Pancreas (tissue), 10 donors: ENCODE results near the gene SPACA6. TPM values are rescaled to one million over a fixed set of nuclear protein-coding genes. Genes with fewer than 3 reads are reported as not detected.

Source experiments
- ATAC-seq, 4 donors: fragments of 200-7000 bp; cut with Tn5 transposase; one replicate each; pipeline versions ENCODE4 v1.8.0 to v1.9.1; 2020; ENCODE audit warnings: mild to moderate bottlenecking in 4 of 4, moderate library complexity in 4 of 4
- DNase-seq, 6 donors: peaks; one replicate each; pipeline ENCODE4 v3.0.0-alpha.2; 2020
- FAIRE-seq: peaks from 2 replicates; lab custom pipeline; 2012; peaks lifted over from hg19 to GRCh38; lab: Jason Lieb, UNC
- H3K27ac ChIP-seq, 4 donors: fragments of 200-600 bp; sonication (generic); 1 replicate in 3 of 4; 2 replicates in 1 of 4; pipeline versions ENCODE4 v1.5.0 to v1.8.0; 2020
- H3K27me3 ChIP-seq, 4 donors: fragments of 200-600 bp; one replicate each; pipeline ENCODE4 v1.8.0; 2021
- H3K36me3 ChIP-seq, 3 donors: fragments of 200-600 bp; sonication (generic) in 1 of 3; one replicate each; pipeline versions ENCODE4 v1.5.0 to v1.8.0; 2020 to 2021
- H3K4me1 ChIP-seq, 3 donors: fragments of 200-600 bp; one replicate each; pipeline ENCODE4 v1.8.0; 2021
- H3K4me3 ChIP-seq, 4 donors: fragments of 200-600 bp; sonication (generic) in 2 of 4; one replicate each; pipeline versions ENCODE4 v1.5.0 to v1.8.0; 2020 to 2021
- H3K9me3 ChIP-seq, 4 donors: fragments of 200-600 bp; one replicate each; pipeline ENCODE4 v1.8.0; 2021
- WGBS, 2 donors: extraction: QIAGEN DNeasy Blood & Tissue Kit; methylation state at CpG; one replicate each; pipeline ENCODE4 v1.1.7; 2013; 5-methylcytosine and 5-hydroxymethylcytosine counted together
- intact Hi-C, 3 donors: fragments of 100-400 bp; cut with DNase I; formaldehyde crosslinking; loops; one replicate each; pipeline versions ENCODE4 v1.11.1 to v1.14.2; 2022
- polyA plus RNA-seq, 2 donors: library from polyadenylated mRNA; stranded (reverse); fragments of 200-250 nt; gene quantifications; one replicate each; pipeline ENCODE4 v1.2.3, GENCODE V29; 2013
- total RNA-seq, 6 donors: library from RNA; stranded (reverse); fragmentation: NEBNext Ultra II Directional in 4 of 6; extraction: Animal tissue kit (Norgen Biotek cat#: 25700) in 4 of 6; gene quantifications; one replicate each; pipeline versions ENCODE4 v1.2.1 to v1.2.4, GENCODE V29; 2021 to 2023
- TF ChIP-seq, protein P1 (sequence below), 4 donors: fragments of 200-600 bp; sonication (generic) in 3 of 4; IDR thresholded peaks; one replicate each; pipeline versions ENCODE4 v1.5.0 to v1.8.0; 2021; ENCODE audit warnings: antibody characterized with exemption in 4 of 4
- donor health status: healthy with polysubstance abuse.
- donor health status: DM: no; HTN: no; CAD: no; lungs with moderate emphysema.
- donor health status: DM: no; HTN: no; CAD: no.
- donor health status: control.
- donor health status: control.
- donor health status: Bipolar disorder and iron deficiency.
- donor health status: DM: yes; HTN: yes; CAD: no.
- donor health status: DM: no; HTN: no; CAD: no.
- donor health status: DM: no; HTN: no; CAD: no.
- donor health status: DM: yes; HTN: yes; CAD: no.

Gene SPACA6
- total and polyA plus RNA-seq, 8 donors = 3.8 to 29.4 (median 7.5) TPM

DNA sequence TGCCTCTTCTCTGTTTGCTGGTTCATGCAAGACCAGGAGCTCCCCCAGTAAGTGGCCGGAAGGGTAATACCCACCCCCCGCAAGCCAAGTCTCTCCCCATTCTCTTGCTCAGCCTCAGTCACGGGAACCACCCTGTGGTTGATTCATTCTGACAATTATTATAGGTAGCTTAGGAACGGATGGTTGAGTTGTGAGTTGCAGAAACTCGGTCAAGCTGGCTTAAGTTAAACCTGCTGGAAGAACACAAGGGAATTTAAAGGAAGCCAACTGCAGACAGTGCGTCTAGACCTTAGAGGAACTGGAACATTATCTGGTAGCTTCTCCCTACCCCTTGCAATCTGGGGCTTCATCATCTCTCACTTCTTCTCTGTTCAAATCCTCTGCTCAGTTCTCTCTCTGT is 49.7 kb downstream of the SPACA6 start:
- Histone ChIP-seq H3K9me3 (no peaks in the 10 kb centered on the region), H3K4me3 (no peak overlapping the region), H3K27me3 (no peaks in the 10 kb centered on the region), H3K36me3 (no peaks in the 10 kb centered on the region), H3K27ac (no peak overlapping the region), H3K4me1 (no peaks in the 10 kb centered on the region)
- intact Hi-C loops = no loop called here
- TF ChIP-seq, protein P1, sequence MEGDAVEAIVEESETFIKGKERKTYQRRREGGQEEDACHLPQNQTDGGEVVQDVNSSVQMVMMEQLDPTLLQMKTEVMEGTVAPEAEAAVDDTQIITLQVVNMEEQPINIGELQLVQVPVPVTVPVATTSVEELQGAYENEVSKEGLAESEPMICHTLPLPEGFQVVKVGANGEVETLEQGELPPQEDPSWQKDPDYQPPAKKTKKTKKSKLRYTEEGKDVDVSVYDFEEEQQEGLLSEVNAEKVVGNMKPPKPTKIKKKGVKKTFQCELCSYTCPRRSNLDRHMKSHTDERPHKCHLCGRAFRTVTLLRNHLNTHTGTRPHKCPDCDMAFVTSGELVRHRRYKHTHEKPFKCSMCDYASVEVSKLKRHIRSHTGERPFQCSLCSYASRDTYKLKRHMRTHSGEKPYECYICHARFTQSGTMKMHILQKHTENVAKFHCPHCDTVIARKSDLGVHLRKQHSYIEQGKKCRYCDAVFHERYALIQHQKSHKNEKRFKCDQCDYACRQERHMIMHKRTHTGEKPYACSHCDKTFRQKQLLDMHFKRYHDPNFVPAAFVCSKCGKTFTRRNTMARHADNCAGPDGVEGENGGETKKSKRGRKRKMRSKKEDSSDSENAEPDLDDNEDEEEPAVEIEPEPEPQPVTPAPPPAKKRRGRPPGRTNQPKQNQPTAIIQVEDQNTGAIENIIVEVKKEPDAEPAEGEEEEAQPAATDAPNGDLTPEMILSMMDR (IDR thresholded peaks at IDR 0.05) = no peak
- FAIRE-seq = no peak
- no peak for DNase-seq
- no peak for ATAC-seq
- 37 to 60% methylated on average over 6 of the region's 6 CpGs for WGBS, 2 donors

DNA sequence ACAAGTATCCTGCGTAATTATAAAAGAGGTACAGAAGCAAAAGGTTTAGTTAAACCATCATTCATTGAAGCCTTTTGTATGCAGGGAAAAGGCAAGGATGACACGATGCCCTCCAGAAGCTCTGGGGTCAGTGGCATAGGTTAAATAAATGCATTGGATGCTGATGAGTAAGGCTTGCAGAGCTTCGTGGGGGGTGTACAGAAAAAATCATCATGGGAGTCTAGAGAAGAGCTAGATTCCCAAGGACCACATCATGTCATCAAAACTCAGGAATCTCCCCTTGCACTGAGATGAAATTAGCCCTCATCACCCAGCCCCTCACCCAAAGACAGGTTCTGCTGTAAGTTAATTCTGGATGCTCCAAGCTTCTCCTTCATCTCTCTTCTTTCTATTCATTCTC is 50.3 kb downstream of the SPACA6 start:
- FAIRE-seq = no peak
- 56 to 67% methylated on average over 3 of the region's 3 CpGs for WGBS, 2 donors
- no peak for DNase-seq
- Histone ChIP-seq H3K27me3 (no peaks in the 10 kb centered on the region), H3K27ac (no peak overlapping the region), H3K4me1 (no peaks in the 10 kb centered on the region), H3K9me3 (no peaks in the 10 kb centered on the region), H3K36me3 (no peaks in the 10 kb centered on the region), H3K4me3 (no peak overlapping the region)
- intact Hi-C loops = no loop called here
- TF ChIP-seq, protein P1 (IDR thresholded peaks at IDR 0.05) = no peak
- no peak for ATAC-seq

DNA sequence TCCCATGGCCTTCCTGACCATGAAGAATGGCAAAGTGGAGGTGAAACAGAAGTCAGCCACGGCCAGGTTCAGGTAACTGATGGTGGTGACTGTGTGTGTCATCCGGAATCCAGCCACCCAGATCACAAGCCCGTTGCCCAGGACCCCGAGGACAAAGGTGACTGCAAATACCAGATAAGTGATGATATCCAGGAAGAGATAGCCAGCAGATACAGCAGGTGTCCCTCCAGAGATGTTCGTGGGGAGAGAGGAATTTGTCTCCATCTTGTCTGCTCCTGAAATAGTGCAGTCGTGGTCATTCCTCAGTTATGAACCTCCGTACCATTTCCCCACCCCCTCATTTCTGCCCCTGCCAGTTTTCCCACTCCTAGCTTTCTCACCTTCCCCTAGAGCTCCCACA is 53.6 kb downstream of the SPACA6 start:
- no peak for FAIRE-seq
- intact Hi-C loops = no loop called here
- Histone ChIP-seq H3K27ac (no peak overlapping the region), H3K9me3 (no peaks in the 10 kb centered on the region), H3K4me3 (no peak overlapping the region), H3K27me3 (no peaks in the 10 kb centered on the region), H3K36me3 (no peaks in the 10 kb centered on the region), H3K4me1 (no peaks in the 10 kb centered on the region)
- WGBS, 2 donors = 40 to 46% methylated on average over 7 of the region's 7 CpGs
- ATAC-seq = no peak
- DNase-seq = no peak
- TF ChIP-seq, protein P1 (IDR thresholded peaks at IDR 0.05) = no peak

DNA sequence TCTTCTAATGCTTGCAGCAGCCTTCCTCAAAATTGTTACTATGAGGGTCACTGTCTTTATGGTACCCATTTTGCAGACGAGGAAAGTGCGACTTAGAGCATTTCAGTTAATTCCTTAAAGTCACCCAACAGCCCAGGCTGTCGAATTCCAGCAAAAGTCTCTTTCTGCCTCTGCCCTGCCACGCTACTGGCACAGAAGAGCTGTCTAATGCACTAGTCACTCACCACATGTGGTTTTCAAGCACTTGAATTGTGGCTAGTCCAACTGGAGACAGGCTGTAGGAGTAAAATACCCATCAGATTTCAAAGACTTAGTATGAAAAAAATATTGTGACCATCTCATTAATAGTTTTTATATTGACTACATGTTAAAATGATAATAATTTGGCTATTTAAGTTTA is 56.8 kb downstream of the SPACA6 start:
- TF ChIP-seq, protein P1 (IDR thresholded peaks at IDR 0.05) = no peak
- no peaks in the 10 kb centered on the region for H3K9me3 ChIP-seq
- H3K4me3 ChIP-seq = no peak overlapping the region
- intact Hi-C loops = no loop called here
- ATAC-seq (no peak), DNase-seq (no peak), FAIRE-seq (no peak)
- H3K27me3 ChIP-seq = no peaks in the 10 kb centered on the region
- WGBS, 2 donors = 47 to 54% methylated on average over 4 of the region's 4 CpGs
- no peak overlapping the region for H3K27ac ChIP-seq
- no peaks in the 10 kb centered on the region for H3K4me1 ChIP-seq
- H3K36me3 ChIP-seq = no peaks in the 10 kb centered on the region

DNA sequence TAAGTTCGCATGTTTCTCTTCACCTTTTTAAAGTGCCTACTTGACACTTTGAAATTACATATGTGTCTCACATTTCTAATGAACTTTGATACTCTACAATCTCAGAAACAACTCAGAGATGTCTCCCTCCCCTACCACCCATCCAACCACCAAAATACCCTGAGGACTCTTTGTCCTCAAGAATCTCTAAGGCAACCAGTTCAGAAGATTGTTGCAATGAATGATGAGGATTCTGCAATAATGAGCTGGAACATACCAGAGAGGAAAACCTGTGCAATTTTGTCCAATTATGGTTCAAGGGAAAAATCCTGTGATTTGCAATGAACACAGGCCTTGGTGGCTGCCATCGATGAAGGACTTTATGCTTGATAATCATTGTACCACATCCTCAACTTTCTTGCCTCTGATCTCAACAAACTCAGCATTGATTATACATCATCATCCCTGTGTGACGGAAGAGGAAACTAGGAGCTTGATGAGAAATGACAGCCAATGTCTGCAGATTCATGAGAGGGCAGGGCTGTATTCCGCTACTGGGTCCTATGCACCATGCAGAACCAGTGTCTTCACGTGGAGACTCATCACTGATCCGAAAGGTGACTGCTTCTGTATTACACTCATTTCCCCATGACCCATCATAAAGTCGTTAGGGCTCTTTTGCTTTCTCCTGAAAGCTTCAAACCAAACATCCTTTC is 57.4 kb downstream of the SPACA6 start:
- no peak overlapping the region for H3K27ac ChIP-seq
- H3K4me3 ChIP-seq = no peak overlapping the region

More for the DNA sequence above, 57.4 kb downstream of the SPACA6 start:
- H3K27me3 ChIP-seq = no peaks in the 10 kb centered on the region
- no peak for DNase-seq
- no peaks in the 10 kb centered on the region for H3K36me3 ChIP-seq
- 57 to 71% methylated on average over 7 of the region's 7 CpGs for WGBS, 2 donors
- no peak for ATAC-seq
- no peak for FAIRE-seq
- TF ChIP-seq, protein P1 (IDR thresholded peaks at IDR 0.05) = no peak
- intact Hi-C loops = no loop called here
- H3K9me3 ChIP-seq = no peaks in the 10 kb centered on the region
- no peaks in the 10 kb centered on the region for H3K4me1 ChIP-seq
